ENCODE data around the gene CCL27. TPM values are rescaled to one million over a fixed set of nuclear protein-coding genes. Genes with fewer than 3 reads are reported as not detected.

Gene CCL27, protein sequence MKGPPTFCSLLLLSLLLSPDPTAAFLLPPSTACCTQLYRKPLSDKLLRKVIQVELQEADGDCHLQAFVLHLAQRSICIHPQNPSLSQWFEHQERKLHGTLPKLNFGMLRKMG
- total RNA-seq (2014; rRNA removed; shearing (Covaris generic)), result 0.76 TPM in 1 of 2 replicates, not detected in the other

DNA sequence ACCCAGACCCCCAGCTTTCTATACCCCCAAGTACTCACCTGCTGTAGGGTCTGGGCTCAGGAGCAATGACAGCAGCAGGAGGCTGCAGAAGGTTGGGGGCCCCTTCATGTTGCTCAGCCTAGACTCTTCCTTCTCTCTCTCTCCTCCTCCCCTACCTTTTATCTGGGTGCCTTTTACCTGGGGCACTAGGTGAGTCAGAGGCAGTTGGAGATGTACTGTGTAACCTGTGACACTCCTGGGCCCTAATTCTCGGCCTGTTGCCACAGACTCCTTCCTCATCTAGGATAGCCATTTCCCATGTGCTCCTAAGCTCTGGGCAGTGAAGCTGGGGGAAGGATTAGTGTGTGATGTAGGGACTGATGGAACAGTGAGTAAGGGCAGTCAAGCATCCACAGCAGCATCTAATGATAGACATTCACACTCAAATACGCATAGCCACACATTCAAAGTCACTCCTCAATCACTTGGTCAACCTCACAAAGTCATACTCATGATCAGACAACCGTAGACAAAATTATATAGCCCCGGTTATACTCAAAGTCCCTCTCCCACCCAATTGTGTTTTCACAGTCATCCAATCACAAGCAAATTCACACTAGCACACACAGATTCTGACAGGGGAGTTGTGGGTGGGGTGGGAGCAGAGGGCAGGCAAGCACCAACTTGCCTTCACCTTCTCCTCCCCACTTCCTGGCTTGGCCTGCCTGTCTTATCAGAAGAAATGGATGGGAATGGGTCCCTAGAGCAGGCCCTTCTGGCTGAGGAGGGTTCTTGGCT lies at the start of gene CCL27:
Gene CCL27, minus strand, starts transcription at position 132 of the 777 bp plus-strand sequence. Its CDS starts 24 bp downstream, at position 108.
- DNase-seq, result no peak
- no peaks in the 10 kb centered on the region for H3K36me3 ChIP-seq
- H3K4me1 ChIP-seq, result no peaks in the 10 kb centered on the region

DNA sequence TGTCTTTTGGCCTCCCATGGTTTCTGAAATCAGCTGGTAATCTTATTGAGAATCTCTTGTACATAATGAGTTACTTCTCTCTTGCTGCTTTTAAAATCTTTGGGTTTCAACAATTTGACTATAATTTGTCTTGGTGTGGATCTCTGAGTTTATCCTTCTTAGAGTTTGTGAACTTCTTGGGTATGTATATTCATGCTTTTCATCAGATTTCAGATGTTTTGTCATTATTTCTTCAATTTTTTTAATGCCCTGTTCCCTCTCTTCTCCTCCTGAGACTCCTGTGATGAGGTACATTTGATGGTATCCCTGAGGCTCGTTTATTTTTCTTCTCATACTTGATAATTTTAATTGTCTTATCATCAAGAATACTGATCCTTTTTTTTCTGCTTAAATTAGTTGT lies 49.7 kb upstream of the CCL27 start:
- no peak overlapping the region for H3K27ac ChIP-seq

More for the DNA sequence above, at the start of gene CCL27:
- no peak within 1 kb of the TSS for H3K4me3 ChIP-seq
- no peaks in the 10 kb centered on the region for H3K27me3 ChIP-seq
- H3K9me3 ChIP-seq (replicated peaks), result no peaks in the 10 kb centered on the region
- no peak within 1 kb of the TSS for H3K27ac ChIP-seq

DNA sequence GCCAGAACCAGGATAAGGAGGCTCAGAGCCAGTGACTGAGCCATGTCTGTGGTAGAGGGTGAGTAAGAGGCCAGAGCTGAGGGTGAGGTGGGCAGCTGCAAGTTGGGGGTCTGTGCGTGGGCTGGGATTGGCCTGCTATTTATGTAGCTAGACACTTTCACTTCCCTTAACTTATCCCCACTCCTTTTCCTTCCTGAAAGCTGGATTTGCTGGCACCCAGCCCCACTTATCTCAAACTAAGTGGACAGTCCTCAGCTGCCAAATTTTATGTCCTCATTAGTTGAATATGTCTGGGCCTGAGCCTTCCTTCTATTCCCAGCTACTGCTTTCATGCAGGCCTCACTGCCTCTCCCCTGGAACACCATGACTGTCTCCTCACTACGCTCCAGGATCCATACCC lies 47.6 kb upstream of the CCL27 start, which contains the start of gene CCL21:
Gene CCL21, minus strand, starts transcription at position 114 of the 400 bp plus-strand sequence. Its CDS starts 70 bp downstream, at position 44.
- Histone ChIP-seq H3K36me3 (no peaks in the 10 kb centered on the region), H3K27ac (no peak within 1 kb of the TSS), H3K9me3 (replicated peaks) (no peaks in the 10 kb centered on the region), H3K27me3 (no peaks in the 10 kb centered on the region; the same call in none of the 2 replicates), H3K4me3 (no peak within 1 kb of the TSS), H3K4me1 (no peaks in the 10 kb centered on the region)
- DNase-seq, result peak; percentile 10 to 15

More for the DNA sequence above, 49.7 kb upstream of the CCL27 start:
- no peaks in the 10 kb centered on the region for H3K36me3 ChIP-seq
- DNase-seq, result no peak
- no peaks in the 10 kb centered on the region for H3K4me1 ChIP-seq
- no peak overlapping the region for H3K4me3 ChIP-seq
- H3K27me3 ChIP-seq, result no peaks in the 10 kb centered on the region; the same call in 1 of the 2 replicates
- no peaks in the 10 kb centered on the region for H3K9me3 ChIP-seq (replicated peaks)

DNA sequence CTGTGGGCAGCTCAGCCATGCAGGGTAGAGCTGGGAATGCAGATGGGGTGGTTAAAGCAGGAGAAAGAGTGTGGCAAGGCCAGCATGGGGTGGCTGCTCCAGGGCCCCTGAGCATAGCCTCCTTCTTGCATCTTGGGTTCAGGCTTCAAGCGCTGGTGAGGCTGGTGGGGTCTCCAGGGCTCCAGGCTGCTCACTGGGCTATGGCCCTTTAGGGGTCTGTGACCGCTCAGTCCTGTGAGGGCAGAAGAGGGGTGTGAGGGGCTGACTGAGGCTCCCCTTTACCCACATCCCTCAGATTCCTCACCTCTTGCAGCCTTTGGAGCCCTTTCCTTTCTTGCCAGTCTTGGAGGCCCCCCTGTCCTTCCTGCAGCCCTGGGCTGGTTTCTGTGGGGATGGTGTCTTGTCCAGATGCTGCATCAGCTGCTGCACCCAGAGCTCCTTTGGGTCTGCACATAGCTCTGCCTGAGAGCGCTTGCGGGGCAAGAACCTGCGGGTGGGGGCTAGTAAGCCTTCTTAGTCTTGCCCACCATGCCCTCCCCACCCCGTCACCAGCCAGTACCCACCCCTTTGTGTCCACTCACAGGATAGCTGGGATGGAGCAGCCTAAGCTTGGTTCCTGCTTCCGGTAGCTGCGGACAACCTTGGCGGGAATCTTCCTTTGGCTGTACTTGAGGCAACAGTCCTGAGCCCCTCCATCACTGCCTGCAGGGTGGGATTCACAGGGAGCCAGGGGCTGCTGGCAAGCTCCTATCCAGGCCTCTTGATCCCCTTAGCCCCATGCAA lies 46.9 kb upstream of the CCL27 start:
- Histone ChIP-seq H3K9me3 (replicated peaks) (no peaks in the 10 kb centered on the region), H3K4me3 (no peak overlapping the region), H3K36me3 (no peaks in the 10 kb centered on the region), H3K4me1 (no peaks in the 10 kb centered on the region), H3K27me3 (no peaks in the 10 kb centered on the region; the same call in none of the 2 replicates), H3K27ac (no peak overlapping the region)
- no peak for DNase-seq

DNA sequence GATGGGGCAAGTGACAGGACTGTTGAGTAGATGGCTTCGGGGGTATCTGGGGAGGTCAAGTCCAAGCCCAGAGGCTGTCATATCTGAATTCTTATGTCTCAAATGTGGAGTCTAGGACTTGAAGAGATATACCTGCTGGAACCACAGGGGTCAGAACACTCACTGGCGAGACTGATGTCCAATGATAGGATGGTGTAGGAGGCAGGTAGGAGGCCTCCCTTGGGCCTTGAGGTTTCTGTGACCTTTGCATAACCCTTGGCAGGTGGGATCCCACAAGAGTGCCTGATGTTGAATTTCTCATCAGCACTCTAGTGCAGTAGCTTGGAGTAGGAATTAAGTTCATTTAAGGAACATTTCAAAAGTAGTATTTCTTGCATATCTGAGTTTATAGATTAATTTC lies 44.7 kb upstream of the CCL27 start:
- no peak overlapping the region for H3K27ac ChIP-seq
- no peaks in the 10 kb centered on the region for H3K9me3 ChIP-seq (replicated peaks)
- no peaks in the 10 kb centered on the region for H3K4me1 ChIP-seq
- H3K27me3 ChIP-seq, result peaks cover 4% of the 10 kb centered on the region
- no peak for DNase-seq
- H3K36me3 ChIP-seq, result no peaks in the 10 kb centered on the region
- H3K4me3 ChIP-seq, result no peak overlapping the region

DNA sequence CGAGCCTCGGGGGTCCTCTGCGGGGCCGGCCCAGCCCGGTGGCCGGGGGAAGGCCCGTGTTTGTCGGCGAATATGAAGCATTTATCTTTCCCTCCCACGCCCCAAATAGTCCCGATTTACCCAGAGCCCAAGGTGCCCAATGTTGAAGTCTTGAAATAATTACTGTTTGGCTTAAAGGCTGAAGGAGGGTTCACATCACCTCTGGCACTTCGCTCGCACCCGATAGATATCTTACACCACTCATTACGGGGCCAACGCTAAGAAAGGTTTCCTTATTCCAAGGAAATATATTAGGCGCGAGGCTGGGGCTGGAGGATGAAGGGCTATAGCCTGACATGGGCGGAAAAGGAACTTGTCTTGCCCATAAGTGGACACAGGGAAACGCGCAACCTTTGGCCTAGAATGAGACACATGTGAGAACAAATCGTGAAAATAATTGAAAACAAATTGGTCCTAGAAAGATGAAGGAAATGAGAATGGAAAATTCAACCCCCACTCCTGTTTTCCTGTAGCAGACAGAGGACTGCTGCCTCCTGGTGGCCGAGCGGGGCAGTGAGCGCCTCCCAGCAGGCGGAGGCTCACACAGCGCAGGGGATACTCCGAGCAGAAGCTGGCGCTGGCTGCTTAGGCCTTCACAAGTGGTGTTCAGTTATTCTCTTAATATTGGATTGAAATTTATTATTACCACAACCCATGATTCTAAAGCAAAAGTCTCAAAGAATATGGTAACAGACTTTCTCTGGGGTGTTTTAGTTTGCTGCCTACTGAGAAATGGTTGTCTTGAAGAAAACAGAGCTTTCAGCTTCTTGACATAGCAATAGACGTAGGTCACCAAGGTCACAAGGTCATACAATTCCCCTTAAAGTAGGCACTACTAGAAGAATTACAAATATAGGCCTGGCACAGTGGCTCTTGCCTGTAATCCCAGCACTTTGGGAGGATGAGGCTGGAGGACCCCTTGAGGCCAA lies 39.6 kb upstream of the CCL27 start:
- Histone ChIP-seq H3K36me3 (no peaks in the 10 kb centered on the region), H3K27me3 (peaks cover 4% of the 10 kb centered on the region; the same call in 1 of the 2 replicates), H3K4me3 (peak overlapping the region; percentile 54), H3K27ac (no peak overlapping the region), H3K9me3 (replicated peaks) (no peaks in the 10 kb centered on the region), H3K4me1 (no peaks in the 10 kb centered on the region)
- peak; percentile 61 to 71 for DNase-seq

DNA sequence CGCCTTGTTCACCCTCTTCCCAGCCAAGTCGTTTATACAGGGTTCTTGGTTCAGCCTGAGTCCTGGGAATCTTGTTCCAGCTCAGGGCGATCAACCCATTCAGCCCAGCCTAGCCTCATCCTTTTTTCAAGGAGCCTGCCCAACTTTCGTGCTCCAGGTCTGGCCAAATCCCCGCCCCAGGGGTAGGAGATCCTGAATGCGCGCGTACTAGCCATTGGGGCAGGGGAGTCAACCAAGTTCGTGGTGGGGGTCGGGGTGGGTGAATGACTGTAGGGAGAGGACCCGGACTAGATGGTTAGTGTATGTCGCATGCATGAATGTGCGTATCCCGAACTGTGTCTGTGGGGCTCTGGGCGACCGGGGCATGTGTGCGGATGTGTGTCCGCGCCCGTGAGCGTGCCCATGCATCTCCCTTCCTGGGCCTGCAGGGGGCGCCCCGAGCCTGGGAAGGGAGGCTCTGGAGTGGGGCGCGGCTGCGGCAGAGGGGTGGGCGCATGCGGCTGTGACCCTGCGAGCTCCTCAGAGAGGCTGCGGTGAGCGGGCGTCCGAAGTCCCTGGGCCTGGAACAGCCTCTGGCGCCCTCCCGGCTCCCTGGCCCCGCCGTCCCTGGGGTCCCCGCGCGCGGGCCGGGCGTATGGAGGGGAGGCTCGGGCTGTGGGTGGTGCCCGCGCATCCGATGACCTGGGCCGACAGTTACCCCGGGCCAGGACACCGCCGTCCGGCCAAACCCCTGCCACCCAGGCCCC lies 38.7 kb upstream of the CCL27 start:
- no peaks in the 10 kb centered on the region for H3K4me1 ChIP-seq
- H3K27ac ChIP-seq, result no peak overlapping the region
- DNase-seq, result peak; percentile 66 to 72
- no peaks in the 10 kb centered on the region for H3K36me3 ChIP-seq
- peak overlapping the region; percentile 54 for H3K4me3 ChIP-seq
- peaks cover 4% of the 10 kb centered on the region; the same call in 1 of the 2 replicates for H3K27me3 ChIP-seq
- H3K9me3 ChIP-seq (replicated peaks), result no peaks in the 10 kb centered on the region

DNA sequence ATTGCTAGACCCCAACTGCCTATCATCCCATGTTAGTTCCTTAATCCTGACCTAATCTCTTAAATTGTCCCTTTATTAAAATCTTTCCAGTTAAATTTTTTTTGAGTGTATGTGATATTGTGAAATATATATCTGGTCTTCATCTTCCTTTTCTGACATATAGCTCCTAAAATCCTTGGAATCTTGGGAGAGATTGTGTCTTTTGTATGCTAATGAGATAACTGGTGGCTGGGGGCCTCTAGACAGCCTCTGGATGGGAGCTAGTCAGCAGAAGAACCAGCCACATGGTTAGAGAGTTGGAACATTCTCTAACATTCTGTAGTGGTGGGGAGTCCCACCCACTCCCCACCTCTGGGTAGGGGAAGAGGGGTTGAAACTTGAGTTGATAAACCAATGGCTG lies 32.4 kb upstream of the CCL27 start:
- H3K36me3 ChIP-seq, result no peaks in the 10 kb centered on the region
- no peaks in the 10 kb centered on the region for H3K4me1 ChIP-seq
- DNase-seq, result no peak

DNA sequence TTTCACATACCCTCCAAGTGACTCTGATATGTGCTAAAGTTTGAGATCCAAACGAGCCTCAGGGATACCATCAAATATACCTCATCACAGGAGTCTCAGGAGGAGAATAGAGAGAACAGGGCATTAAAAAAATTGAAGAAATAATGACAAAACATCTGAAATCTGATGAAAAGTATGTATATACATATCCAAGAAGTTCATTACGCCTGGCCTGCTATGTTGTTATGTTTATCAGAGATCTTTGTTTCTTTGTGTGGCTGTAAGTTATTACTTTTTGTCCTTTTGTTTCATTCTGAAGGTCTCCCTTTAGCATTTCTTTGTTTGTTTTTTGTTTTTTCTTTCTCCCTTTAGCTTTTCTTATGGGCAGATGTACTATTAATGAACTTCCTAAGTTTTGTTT lies 31.1 kb upstream of the CCL27 start:
- H3K4me3 ChIP-seq, result no peak overlapping the region
- H3K36me3 ChIP-seq, result no peaks in the 10 kb centered on the region
- H3K9me3 ChIP-seq (replicated peaks), result no peaks in the 10 kb centered on the region
- no peaks in the 10 kb centered on the region for H3K4me1 ChIP-seq
- H3K27ac ChIP-seq, result no peak overlapping the region
- no peaks in the 10 kb centered on the region for H3K27me3 ChIP-seq
- DNase-seq, result no peak

More for the DNA sequence above, 32.4 kb upstream of the CCL27 start:
- Histone ChIP-seq H3K9me3 (replicated peaks) (no peaks in the 10 kb centered on the region), H3K27ac (no peak overlapping the region), H3K27me3 (no peaks in the 10 kb centered on the region), H3K4me3 (no peak overlapping the region)

DNA sequence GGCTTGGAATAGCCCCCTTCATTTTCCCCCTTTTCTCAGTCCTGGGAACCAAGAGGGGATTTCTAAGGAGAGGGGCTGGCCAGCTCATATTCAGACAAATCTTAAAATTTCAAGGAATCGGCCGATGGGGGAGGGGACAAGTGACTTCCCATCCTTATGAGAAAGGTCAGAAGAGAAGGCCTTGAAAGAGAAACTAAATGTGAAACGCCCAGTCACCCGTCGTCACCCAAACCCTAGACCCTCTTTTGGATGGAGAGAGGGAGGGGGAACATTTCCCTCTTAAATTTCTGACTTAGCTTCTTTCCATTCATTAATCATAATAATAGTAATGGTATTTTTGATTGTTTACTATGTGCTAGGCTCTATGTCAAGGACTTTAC lies 29.5 kb upstream of the CCL27 start:
- Histone ChIP-seq H3K9me3 (replicated peaks) (no peaks in the 10 kb centered on the region), H3K27ac (no peak overlapping the region), H3K4me3 (no peak overlapping the region), H3K27me3 (no peaks in the 10 kb centered on the region), H3K36me3 (no peaks in the 10 kb centered on the region), H3K4me1 (no peaks in the 10 kb centered on the region)
- DNase-seq, result no peak

DNA sequence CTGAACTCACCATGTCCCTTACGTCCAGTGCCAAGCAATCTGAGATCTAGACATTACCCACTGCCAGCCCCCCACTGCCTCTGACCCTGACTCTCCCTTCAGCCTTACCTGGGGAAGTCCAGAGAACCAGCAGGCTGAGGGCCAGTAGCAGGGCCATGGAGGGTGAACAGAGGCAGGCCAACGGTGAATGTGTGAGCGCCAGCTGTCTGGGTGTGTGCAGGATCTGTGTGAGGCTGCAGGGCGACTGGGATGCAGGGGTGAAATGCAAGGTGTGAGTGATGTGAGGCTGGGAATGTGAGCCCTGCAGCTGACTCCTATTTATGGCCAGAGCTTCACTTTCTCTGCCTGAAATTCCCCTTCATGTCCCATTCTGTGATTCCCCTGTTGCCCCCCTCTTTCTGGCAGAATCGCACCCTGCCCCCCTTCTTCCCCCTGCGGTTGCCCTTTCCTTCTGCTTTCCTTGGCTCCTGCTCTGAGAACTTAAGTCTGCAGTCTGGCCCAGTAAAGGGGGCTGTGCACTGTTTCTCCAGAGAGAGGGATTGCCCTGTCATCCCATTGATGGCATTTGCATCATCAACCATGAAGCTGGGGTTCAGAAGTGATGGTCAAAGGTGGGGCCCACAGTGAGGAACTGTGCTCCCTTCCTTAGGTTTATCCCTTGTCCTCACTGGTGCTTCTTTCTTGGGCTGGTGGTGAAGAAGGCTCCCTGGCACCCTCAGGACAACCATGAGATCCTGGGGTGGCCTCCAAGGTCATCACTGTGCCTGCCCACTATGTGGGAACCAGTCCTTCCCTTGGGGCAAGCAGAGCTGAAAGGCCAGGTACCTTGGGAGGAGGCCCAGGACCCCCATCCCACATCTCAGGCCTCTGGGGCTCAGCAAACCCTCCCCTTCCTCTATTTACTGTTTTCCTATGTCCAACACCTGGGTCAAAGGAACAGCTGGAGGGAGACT lies 28.8 kb upstream of the CCL27 start, which contains the start of gene CCL19:
Gene CCL19, minus strand, starts transcription at position 294 of the 953 bp plus-strand sequence. Its CDS starts 137 bp downstream, at position 157.
- H3K36me3 ChIP-seq, result no peaks in the 10 kb centered on the region
- no peaks in the 10 kb centered on the region for H3K9me3 ChIP-seq (replicated peaks)
- no peak within 1 kb of the TSS for H3K27ac ChIP-seq
- H3K4me3 ChIP-seq, result no peak within 1 kb of the TSS
- H3K27me3 ChIP-seq, result no peaks in the 10 kb centered on the region
- no peak for DNase-seq
- H3K4me1 ChIP-seq, result no peaks in the 10 kb centered on the region

DNA sequence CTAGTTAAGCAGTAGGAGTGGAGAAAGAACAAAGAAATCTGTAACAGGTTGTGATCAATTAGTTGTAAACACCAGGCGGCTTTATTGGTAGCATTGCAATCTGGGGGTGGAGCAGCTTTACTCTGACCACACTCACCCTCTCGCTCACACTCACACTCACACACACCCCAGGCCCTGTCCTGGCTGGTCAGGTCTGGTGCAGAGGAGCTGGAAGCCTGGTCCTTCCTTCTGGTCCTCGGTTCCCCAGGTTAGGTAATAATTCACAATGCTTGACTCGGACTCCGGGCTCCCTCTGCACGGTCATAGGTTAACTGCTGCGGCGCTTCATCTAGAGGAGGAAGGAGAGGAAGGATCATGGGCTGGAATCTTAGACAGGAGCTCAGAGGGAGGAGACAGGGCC lies 27.1 kb upstream of the CCL27 start:
- Histone ChIP-seq H3K4me3 (no peak overlapping the region), H3K27me3 (no peaks in the 10 kb centered on the region), H3K36me3 (no peaks in the 10 kb centered on the region), H3K9me3 (replicated peaks) (no peaks in the 10 kb centered on the region), H3K27ac (no peak overlapping the region), H3K4me1 (no peaks in the 10 kb centered on the region)
- no peak for DNase-seq

DNA sequence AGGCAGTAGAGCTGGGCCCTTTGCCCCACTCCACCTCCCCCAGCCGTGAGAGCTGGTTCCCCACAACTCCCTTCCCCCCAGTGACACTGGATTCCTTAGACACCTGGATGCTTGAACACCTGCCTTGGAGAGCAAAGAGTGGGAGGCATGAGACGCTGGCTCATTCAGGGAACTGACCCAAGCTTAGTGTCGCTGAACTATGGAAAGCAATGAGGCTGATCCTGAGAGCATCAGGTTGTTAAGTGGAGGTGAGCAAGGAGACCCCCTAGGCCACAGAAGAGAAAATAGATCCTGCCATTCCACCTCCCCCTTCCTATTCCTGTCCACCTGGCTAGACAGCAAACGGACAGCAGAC lies 26.6 kb upstream of the CCL27 start:
- H3K36me3 ChIP-seq, result no peaks in the 10 kb centered on the region
- no peak overlapping the region for H3K27ac ChIP-seq
- H3K4me3 ChIP-seq, result no peak overlapping the region
- no peaks in the 10 kb centered on the region for H3K4me1 ChIP-seq
- H3K27me3 ChIP-seq, result no peaks in the 10 kb centered on the region
- DNase-seq, result no peak
- no peaks in the 10 kb centered on the region for H3K9me3 ChIP-seq (replicated peaks)

Data from SJCRH30 (cell line).